ENCODE measurements around the gene EGR4. TPM values are rescaled to one million over a fixed set of nuclear protein-coding genes. Genes with fewer than 3 reads are reported as not detected.

Gene EGR4
- total and polyA plus RNA-seq, 4 donors, result 0.10 TPM; not detected in 3

DNA sequence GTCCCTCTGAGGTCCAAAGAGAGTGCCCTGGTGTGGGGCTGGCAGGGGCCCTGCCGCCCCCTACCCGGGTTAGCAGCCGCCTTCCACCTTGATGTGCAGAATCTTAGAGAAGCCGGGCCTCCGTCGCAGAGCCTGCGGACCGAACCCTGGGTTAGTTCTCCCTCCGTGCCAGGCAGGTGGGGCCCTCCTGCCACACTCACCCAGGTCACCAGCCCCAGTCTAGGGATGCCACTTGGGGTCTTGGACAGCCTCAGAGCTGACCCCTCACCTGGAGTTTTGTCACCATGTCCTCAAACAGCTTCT lies 34.5 kb downstream of the EGR4 start:
- Histone ChIP-seq H3K27me3 (ENCODE audit: control insufficient read depth, insufficient read depth, low read length) (no peaks in the 10 kb centered on the region), H3K36me3 (ENCODE audit: control insufficient read depth, insufficient read depth, low read length) (peaks cover 67% of the 10 kb centered on the region), H3K27ac (ENCODE audit: low read depth, low read length) (no peak overlapping the region), H3K4me1 (ENCODE audit: control insufficient read depth, insufficient read depth, low read length) (no peaks in the 10 kb centered on the region), H3K9me3 (ENCODE audit: control insufficient read depth, insufficient read depth, low read length) (no peaks in the 10 kb centered on the region), H3K4me3 (ENCODE audit: low read depth, low read length) (no peak overlapping the region)
- no peak for DNase-seq (ENCODE audit: low read depth in 4 of 6, low spot score in 6 of 6)
- 95% methylated on average over 9 of the region's 9 CpGs for WGBS (ENCODE audit: insufficient coverage)

DNA sequence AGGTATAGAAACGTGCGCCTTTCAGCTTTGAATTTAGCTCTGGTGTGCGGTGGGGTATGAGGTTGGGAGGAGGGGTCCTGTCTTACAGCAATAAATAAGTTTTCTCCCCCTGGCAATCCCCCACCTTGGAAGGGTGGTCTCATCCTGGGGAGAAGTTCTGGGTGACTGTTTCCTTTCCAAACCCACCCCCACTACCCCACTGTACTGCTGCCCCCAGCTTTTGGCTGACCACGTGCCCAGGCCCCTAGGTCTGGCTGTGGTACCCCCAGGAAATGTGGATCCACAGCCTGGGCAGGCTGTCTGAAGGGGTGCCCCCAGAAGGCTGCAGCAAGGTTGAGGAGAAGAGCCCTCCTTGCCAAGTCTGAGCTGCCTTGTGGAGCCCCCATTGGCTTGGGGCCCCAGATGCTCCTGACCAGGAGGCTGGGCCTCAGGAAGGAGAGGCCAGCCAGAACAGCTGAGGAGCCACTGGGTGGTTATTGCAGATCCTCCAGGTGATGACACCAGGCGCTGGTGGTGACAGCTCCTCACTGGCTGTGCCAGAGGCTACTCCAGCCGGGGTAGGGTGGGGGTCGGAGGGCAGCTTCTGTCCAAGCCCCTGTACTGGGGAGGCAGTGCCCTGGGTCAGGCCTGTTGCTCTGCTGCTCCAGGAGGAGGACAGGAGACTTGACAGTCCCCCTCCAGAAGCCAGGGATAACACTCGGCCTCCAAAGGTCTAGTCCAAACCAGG lies 35.0 kb downstream of the EGR4 start:
- Histone ChIP-seq H3K27me3 (ENCODE audit: control insufficient read depth, insufficient read depth, low read length) (no peaks in the 10 kb centered on the region), H3K4me1 (ENCODE audit: control insufficient read depth, insufficient read depth, low read length) (no peaks in the 10 kb centered on the region), H3K36me3 (ENCODE audit: control insufficient read depth, insufficient read depth, low read length) (peaks cover 63% of the 10 kb centered on the region), H3K27ac (ENCODE audit: low read depth, low read length) (no peak overlapping the region), H3K9me3 (ENCODE audit: control insufficient read depth, insufficient read depth, low read length) (no peaks in the 10 kb centered on the region), H3K4me3 (ENCODE audit: low read depth, low read length) (no peak overlapping the region)
- 92% methylated on average over 4 of the region's 8 CpGs for WGBS (ENCODE audit: insufficient coverage)
- no peak for DNase-seq (ENCODE audit: low read depth in 4 of 6, low spot score in 6 of 6)

DNA sequence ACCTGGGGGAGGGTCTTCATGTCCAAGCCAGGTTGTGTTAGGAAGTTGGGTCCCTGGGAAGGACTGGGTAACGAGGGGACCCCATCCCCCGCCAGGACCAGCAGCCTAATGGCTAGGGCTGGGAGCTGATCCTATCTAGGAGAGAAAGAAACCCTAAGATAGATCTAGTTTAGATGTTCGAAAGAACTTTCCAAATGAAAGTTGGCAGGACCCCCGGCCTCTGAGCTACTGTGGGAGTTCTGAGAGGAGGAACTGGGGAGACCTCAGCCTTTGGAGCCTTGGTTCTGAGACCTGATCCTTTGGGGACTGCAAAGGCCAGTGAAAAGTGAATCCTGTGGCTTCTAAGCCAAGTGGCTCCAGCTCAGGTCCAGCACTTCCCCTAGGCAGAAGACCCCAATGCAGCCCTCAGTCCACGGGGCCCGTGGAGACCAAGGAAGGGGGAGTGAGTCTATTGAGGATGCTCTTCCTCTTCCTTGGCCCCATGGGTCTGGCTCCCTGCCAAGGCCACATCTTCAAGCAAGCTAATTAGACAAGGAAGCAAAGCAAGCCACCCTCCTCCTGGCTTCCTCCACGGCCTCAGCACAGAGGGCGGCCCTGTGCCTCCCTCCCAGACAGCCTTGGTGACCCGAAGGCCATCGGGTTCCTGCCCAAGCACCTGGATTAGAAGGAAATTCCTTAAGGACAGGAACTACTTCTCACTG lies 35.8 kb downstream of the EGR4 start:
- WGBS (ENCODE audit: insufficient coverage), result 79% methylated on average over 7 of the region's 10 CpGs
- H3K27ac ChIP-seq (ENCODE audit: low read depth, low read length), result no peak overlapping the region
- no peaks in the 10 kb centered on the region for H3K4me1 ChIP-seq (ENCODE audit: control insufficient read depth, insufficient read depth, low read length)
- no peaks in the 10 kb centered on the region for H3K9me3 ChIP-seq (ENCODE audit: control insufficient read depth, insufficient read depth, low read length)
- H3K27me3 ChIP-seq (ENCODE audit: control insufficient read depth, insufficient read depth, low read length), result no peaks in the 10 kb centered on the region
- DNase-seq (ENCODE audit: low read depth in 4 of 6, low spot score in 6 of 6), result no peak
- no peak overlapping the region for H3K4me3 ChIP-seq (ENCODE audit: low read depth, low read length)
- H3K36me3 ChIP-seq (ENCODE audit: control insufficient read depth, insufficient read depth, low read length), result peaks cover 63% of the 10 kb centered on the region

DNA sequence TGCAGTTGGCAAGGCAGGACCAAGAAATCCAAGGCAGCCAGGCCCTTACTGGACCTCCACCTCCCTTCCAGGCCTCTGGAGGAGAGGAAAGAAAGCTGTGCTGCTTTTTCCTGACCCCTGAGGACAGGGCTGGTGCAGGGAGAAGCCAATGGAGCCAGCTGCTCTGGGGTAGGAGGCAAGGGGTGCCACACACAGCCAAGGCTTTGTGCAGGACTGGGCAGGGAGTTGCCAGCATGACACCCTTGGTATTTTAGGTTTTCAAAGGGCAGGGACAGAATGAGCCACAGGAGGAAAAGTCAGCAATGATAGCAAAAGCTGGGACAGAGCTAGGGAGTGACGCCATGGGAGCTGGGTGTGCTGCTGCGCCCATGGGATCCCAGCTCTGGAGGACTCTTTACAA lies 36.3 kb downstream of the EGR4 start:
- Histone ChIP-seq H3K4me3 (ENCODE audit: low read depth, low read length) (no peak overlapping the region), H3K27me3 (ENCODE audit: control insufficient read depth, insufficient read depth, low read length) (no peaks in the 10 kb centered on the region), H3K9me3 (ENCODE audit: control insufficient read depth, insufficient read depth, low read length) (no peaks in the 10 kb centered on the region), H3K4me1 (ENCODE audit: control insufficient read depth, insufficient read depth, low read length) (no peaks in the 10 kb centered on the region), H3K36me3 (ENCODE audit: control insufficient read depth, insufficient read depth, low read length) (peaks cover 65% of the 10 kb centered on the region), H3K27ac (ENCODE audit: low read depth, low read length) (no peak overlapping the region)
- WGBS (ENCODE audit: insufficient coverage), result 97% methylated on average over 2 of the region's 2 CpGs
- DNase-seq (ENCODE audit: low read depth in 4 of 6, low spot score in 6 of 6), result no peak

DNA sequence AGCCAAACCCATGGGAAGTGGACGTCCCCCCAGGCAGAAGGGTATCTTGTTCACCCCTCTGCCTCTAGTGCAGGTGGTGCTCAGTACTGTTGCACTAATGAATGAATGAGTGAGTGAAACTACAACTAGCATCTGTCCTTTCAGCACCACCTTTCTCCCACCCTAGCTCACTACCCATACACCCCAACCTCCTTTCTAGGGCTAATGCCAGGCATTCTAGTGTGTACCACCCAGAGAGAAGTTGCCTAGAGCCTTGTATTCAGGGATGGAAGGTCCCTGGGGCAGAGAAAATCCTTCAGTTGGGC lies 36.8 kb downstream of the EGR4 start:
- Histone ChIP-seq H3K27me3 (ENCODE audit: control insufficient read depth, insufficient read depth, low read length) (no peaks in the 10 kb centered on the region), H3K4me1 (ENCODE audit: control insufficient read depth, insufficient read depth, low read length) (no peaks in the 10 kb centered on the region), H3K27ac (ENCODE audit: low read depth, low read length) (no peak overlapping the region), H3K36me3 (ENCODE audit: control insufficient read depth, insufficient read depth, low read length) (peaks cover 67% of the 10 kb centered on the region), H3K9me3 (ENCODE audit: control insufficient read depth, insufficient read depth, low read length) (no peaks in the 10 kb centered on the region), H3K4me3 (ENCODE audit: low read depth, low read length) (no peak overlapping the region)
- WGBS (ENCODE audit: insufficient coverage), result 80% methylated on average over 1 of the region's 1 CpG
- no peak for DNase-seq (ENCODE audit: low read depth in 4 of 6, low spot score in 6 of 6)

DNA sequence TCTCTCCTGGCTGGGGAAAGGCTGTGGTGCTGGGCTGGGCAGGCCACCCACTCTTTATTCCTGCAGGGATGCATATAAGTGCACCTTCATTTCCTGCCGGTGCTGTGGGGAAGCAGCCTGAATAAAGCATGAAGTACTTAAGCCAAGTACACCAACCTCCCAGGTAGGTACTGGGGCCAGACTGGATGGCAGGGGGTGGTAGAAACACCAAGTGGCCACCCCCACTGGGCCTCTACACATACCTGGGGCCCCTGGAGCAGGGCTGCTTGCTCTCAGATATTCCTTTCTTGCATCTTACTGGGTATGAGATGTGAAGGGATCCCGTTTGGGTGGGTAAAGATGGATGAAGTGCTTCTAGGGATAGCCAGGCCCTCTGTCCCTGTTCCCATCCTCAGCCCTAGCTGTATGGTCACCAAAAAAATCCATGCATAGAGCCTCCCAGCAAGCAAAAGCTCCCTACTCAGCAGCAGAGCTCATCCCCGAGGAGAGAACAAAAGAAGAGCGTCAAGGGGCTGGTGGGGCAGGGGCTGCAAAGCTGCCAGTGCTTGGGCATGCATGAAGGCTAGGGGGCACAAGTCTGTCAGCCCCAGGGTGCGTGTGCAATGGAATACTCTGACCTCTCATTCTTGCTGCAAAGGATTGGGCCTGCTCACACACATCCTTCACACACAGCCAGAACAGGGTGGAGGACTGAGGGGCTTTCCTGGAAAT lies 37.3 kb downstream of the EGR4 start:
- Histone ChIP-seq H3K36me3 (ENCODE audit: control insufficient read depth, insufficient read depth, low read length) (peaks cover 70% of the 10 kb centered on the region), H3K27ac (ENCODE audit: low read depth, low read length) (no peak overlapping the region), H3K4me1 (ENCODE audit: control insufficient read depth, insufficient read depth, low read length) (no peaks in the 10 kb centered on the region), H3K9me3 (ENCODE audit: control insufficient read depth, insufficient read depth, low read length) (no peaks in the 10 kb centered on the region), H3K27me3 (ENCODE audit: control insufficient read depth, insufficient read depth, low read length) (no peaks in the 10 kb centered on the region), H3K4me3 (ENCODE audit: low read depth, low read length) (no peak overlapping the region)
- WGBS (ENCODE audit: insufficient coverage), result 14% methylated on average over 1 of the region's 5 CpGs
- DNase-seq (ENCODE audit: low read depth in 4 of 6, low spot score in 6 of 6), result no peak

DNA sequence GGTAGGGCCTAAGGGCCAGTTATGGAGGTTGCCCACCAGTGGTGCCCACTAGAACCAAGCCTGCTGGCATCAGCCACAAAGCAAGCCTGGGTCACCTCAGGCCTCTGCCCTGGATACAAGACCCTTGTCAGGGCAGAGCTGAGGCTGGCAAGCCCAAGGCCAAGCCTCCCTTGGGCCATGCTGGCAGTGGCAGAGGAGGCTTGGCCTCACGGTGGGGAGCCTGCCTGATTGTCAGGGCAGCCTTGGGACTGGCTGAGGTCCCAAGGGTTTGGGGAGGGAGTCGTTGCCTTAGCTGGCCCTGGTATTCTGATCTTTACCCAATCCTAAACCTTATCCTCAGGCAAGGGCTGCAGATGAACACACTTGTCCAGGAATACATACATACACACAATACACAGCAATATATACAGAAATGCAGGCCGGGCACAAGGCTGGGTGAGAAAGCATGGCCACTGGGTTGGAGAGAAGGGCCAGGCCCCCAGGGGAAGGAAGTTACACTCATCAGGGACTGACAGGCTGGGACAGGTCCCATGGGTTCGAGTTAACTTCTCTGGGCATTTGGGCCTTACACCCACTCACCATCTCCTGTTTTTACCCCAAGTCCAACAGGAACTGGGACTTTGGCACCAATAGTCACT lies 38.2 kb downstream of the EGR4 start:
- peaks cover 72% of the 10 kb centered on the region for H3K36me3 ChIP-seq (ENCODE audit: control insufficient read depth, insufficient read depth, low read length)
- no peaks in the 10 kb centered on the region for H3K9me3 ChIP-seq (ENCODE audit: control insufficient read depth, insufficient read depth, low read length)
- no peak overlapping the region for H3K27ac ChIP-seq (ENCODE audit: low read depth, low read length)
- DNase-seq (ENCODE audit: low read depth in 4 of 6, low spot score in 6 of 6), result no peak
- H3K27me3 ChIP-seq (ENCODE audit: control insufficient read depth, insufficient read depth, low read length), result no peaks in the 10 kb centered on the region
- H3K4me3 ChIP-seq (ENCODE audit: low read depth, low read length), result no peak overlapping the region
- H3K4me1 ChIP-seq (ENCODE audit: control insufficient read depth, insufficient read depth, low read length), result no peaks in the 10 kb centered on the region
- WGBS (ENCODE audit: insufficient coverage), result 82% methylated on average over 1 of the region's 4 CpGs

DNA sequence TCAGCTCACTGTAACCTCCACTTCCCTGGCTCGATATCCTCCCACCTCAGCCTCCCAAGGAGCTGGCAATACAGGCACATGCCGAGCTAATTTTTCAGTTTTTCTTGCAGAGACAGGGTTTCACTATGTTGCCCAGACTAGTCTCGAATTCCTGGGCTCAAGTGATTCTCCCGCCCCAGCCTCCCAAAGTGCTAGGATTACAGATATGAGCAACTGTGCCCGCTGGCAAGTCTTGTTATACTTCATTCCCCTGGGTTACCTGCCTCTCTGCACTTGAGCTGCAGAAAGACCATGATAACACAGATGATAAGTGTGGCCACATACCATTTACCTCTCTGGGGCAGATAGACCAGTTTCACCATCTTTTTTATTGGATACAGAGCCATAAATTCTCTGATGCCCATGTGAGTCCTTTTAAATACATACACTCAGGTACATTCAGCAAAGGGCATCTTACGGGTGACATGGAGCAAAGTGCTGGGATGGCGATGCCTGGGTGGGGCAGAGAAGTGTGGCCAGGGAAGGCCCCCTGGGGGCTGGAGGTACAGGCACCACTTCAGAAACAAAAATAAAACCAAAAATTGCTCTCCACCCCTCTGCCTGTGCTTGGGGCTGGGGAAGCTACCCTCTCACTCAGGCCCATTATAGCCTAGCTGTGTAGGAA lies 38.9 kb downstream of the EGR4 start:
- H3K27me3 ChIP-seq (ENCODE audit: control insufficient read depth, insufficient read depth, low read length), result no peaks in the 10 kb centered on the region
- H3K9me3 ChIP-seq (ENCODE audit: control insufficient read depth, insufficient read depth, low read length), result no peaks in the 10 kb centered on the region
- H3K27ac ChIP-seq (ENCODE audit: low read depth, low read length), result no peak overlapping the region
- H3K4me3 ChIP-seq (ENCODE audit: low read depth, low read length), result no peak overlapping the region
- no peak for DNase-seq (ENCODE audit: low read depth in 4 of 6, low spot score in 6 of 6)
- no peaks in the 10 kb centered on the region for H3K4me1 ChIP-seq (ENCODE audit: control insufficient read depth, insufficient read depth, low read length)
- H3K36me3 ChIP-seq (ENCODE audit: control insufficient read depth, insufficient read depth, low read length), result peaks cover 72% of the 10 kb centered on the region
- WGBS (ENCODE audit: insufficient coverage), result 94% methylated on average over 6 of the region's 7 CpGs

DNA sequence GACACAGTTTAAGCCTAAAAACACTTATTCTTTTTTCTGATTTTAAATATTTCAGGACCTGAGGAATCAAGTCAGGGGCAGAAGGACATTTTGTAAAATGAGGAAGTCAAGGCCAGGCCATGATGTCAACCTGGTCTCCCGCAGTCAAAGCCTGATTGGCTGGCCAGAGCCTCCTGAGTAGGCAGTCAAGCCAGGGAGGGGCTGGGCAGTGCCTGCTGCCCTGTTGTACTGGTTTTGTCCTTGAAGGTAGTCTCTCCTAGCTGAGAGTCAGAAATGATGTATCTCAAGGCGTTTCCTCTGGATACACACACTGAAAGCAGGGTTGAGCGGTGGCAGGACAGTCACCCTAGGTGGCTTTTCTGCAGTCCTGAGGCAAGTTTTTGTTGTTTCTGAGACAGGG lies 39.4 kb downstream of the EGR4 start:
- Histone ChIP-seq H3K4me1 (ENCODE audit: control insufficient read depth, insufficient read depth, low read length) (no peaks in the 10 kb centered on the region), H3K4me3 (ENCODE audit: low read depth, low read length) (no peak overlapping the region), H3K36me3 (ENCODE audit: control insufficient read depth, insufficient read depth, low read length) (peaks cover 70% of the 10 kb centered on the region), H3K27ac (ENCODE audit: low read depth, low read length) (no peak overlapping the region), H3K27me3 (ENCODE audit: control insufficient read depth, insufficient read depth, low read length) (no peaks in the 10 kb centered on the region), H3K9me3 (ENCODE audit: control insufficient read depth, insufficient read depth, low read length) (no peaks in the 10 kb centered on the region)
- DNase-seq (ENCODE audit: low read depth in 4 of 6, low spot score in 6 of 6), result no peak
- WGBS (ENCODE audit: insufficient coverage), result 98% methylated on average over 3 of the region's 3 CpGs
